ENCODE data around the gene GAS2L2. TPM values are rescaled to one million over a fixed set of nuclear protein-coding genes. Genes with fewer than 3 reads are reported as not detected.

Gene GAS2L2
- total RNA-seq, 1 donor from 2014 or later, result 0.27 TPM

DNA sequence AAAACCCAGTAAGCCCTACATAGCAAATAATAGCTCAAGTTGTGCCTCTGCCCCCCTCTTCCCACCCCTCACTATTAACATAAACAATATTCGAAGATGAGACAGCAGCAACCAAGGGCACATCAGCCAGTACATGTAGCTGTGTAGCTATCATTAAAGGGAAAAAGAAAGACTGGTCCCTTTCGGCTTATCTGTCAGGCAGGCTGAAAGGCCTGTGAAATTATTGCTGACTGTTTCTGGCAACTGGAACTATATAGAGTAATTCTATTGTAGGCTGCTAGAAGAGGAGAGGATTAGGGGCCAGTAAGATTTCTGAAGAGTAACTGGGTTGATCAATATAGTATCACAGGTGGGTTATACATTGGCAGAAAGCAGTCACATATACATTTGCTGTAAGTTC, 58.1 kb downstream of the GAS2L2 start:
- DNase-seq, result no peak
- peaks cover 4% of the 10 kb centered on the region for H3K27me3 Mint-ChIP-seq (ENCODE audit: unreplicated experiment)
- peaks cover 16% of the 10 kb centered on the region for H3K4me1 Mint-ChIP-seq (ENCODE audit: low read depth, unreplicated experiment)
- peaks cover 7% of the 10 kb centered on the region for H3K36me3 Mint-ChIP-seq (ENCODE audit: unreplicated experiment)
- TF ChIP-seq, protein P1, sequence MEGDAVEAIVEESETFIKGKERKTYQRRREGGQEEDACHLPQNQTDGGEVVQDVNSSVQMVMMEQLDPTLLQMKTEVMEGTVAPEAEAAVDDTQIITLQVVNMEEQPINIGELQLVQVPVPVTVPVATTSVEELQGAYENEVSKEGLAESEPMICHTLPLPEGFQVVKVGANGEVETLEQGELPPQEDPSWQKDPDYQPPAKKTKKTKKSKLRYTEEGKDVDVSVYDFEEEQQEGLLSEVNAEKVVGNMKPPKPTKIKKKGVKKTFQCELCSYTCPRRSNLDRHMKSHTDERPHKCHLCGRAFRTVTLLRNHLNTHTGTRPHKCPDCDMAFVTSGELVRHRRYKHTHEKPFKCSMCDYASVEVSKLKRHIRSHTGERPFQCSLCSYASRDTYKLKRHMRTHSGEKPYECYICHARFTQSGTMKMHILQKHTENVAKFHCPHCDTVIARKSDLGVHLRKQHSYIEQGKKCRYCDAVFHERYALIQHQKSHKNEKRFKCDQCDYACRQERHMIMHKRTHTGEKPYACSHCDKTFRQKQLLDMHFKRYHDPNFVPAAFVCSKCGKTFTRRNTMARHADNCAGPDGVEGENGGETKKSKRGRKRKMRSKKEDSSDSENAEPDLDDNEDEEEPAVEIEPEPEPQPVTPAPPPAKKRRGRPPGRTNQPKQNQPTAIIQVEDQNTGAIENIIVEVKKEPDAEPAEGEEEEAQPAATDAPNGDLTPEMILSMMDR (IDR thresholded peaks at IDR 0.05; ENCODE audit: partially characterized antibody, unreplicated experiment), result no peak
- no peak overlapping the region for H3K4me3 Mint-ChIP-seq (ENCODE audit: unreplicated experiment)
- peaks cover 4% of the 10 kb centered on the region for H3K9me3 Mint-ChIP-seq (ENCODE audit: unreplicated experiment)
- no peak overlapping the region for H3K27ac Mint-ChIP-seq (ENCODE audit: unreplicated experiment)

Other genes with a start within 250 kb of the GAS2L2 start
- not detected for gene SLFN12L, start 215.6 kb downstream of the GAS2L2 start, total RNA-seq (ENCODE audit: unreplicated experiment)
- not detected for gene SLFN14, start 192.4 kb downstream of the GAS2L2 start, total RNA-seq (ENCODE audit: unreplicated experiment)
- 3.1 TPM for gene PEX12, start 174.7 kb downstream of the GAS2L2 start, total RNA-seq (ENCODE audit: unreplicated experiment)
- gene AP2B1, start 165.9 kb downstream of the GAS2L2 start, total RNA-seq (ENCODE audit: unreplicated experiment), result 316 TPM
- 3.3 TPM for gene RASL10B, start 21.6 kb downstream of the GAS2L2 start, total RNA-seq (ENCODE audit: unreplicated experiment)
- gene C17orf50, start 7.6 kb upstream of the GAS2L2 start, total RNA-seq (ENCODE audit: unreplicated experiment), result not detected
- 0.49 TPM for gene MMP28, start 42.4 kb upstream of the GAS2L2 start, total RNA-seq (ENCODE audit: unreplicated experiment)
- gene TAF15, start 56.2 kb upstream of the GAS2L2 start, total RNA-seq (ENCODE audit: unreplicated experiment), result 180 TPM
- not detected for gene HEATR9, start 115.7 kb upstream of the GAS2L2 start, total RNA-seq (ENCODE audit: unreplicated experiment)
- gene CCL5, start 127.1 kb upstream of the GAS2L2 start, total RNA-seq (ENCODE audit: unreplicated experiment), result not detected
- not detected for gene RDM1, start 177.5 kb upstream of the GAS2L2 start, total RNA-seq (ENCODE audit: unreplicated experiment)
- gene LYZL6, start 190.5 kb upstream of the GAS2L2 start, total RNA-seq (ENCODE audit: unreplicated experiment), result not detected
- gene CCL16, start 228.3 kb upstream of the GAS2L2 start, total RNA-seq (ENCODE audit: unreplicated experiment), result not detected
- not detected for gene CCL14, start 233.5 kb upstream of the GAS2L2 start, total RNA-seq (ENCODE audit: unreplicated experiment)
- not detected for gene CCL15, start 248.3 kb upstream of the GAS2L2 start, total RNA-seq (ENCODE audit: unreplicated experiment)

Measured in glutamatergic neuron (in vitro differentiated cells).